ENCODE results near the gene DCHS1. TPM values are rescaled to one million over a fixed set of nuclear protein-coding genes. Genes with fewer than 3 reads are reported as not detected.

Gene DCHS1
- total and polyA plus RNA-seq, 2 of the 13 experiments (the other 11 are each of a cell fraction or from before 2014, with no cell fraction given), result under 0.01 to 0.03 TPM

GRCh38 chr11:6619004-6619745 is 36.4 kb downstream of the DCHS1 start, which contains the start of gene TPP1 (continued):
- TF ChIP-seq, protein P1, sequence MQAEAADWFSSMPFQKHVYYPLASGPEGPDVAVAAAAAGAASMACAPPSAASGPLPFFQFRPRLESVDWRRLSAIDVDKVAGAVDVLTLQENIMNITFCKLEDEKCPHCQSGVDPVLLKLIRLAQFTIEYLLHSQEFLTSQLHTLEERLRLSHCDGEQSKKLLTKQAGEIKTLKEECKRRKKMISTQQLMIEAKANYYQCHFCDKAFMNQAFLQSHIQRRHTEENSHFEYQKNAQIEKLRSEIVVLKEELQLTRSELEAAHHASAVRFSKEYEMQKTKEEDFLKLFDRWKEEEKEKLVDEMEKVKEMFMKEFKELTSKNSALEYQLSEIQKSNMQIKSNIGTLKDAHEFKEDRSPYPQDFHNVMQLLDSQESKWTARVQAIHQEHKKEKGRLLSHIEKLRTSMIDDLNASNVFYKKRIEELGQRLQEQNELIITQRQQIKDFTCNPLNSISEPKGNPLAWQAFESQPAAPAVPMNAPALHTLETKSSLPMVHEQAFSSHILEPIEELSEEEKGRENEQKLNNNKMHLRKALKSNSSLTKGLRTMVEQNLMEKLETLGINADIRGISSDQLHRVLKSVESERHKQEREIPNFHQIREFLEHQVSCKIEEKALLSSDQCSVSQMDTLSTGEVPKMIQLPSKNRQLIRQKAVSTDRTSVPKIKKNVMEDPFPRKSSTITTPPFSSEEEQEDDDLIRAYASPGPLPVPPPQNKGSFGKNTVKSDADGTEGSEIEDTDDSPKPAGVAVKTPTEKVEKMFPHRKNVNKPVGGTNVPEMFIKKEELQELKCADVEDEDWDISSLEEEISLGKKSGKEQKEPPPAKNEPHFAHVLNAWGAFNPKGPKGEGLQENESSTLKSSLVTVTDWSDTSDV (CRISPR knock-in tag; IDR thresholded peaks at IDR 0.05), result no peak
- TF ChIP-seq BCLAF1 (IDR thresholded peaks at IDR 0.05) (no peak), ZNF777 (CRISPR knock-in tag; IDR thresholded peaks at IDR 0.05) (peak; percentile 30; the same call in 1 of the 2 replicates), KLF9 (CRISPR knock-in tag; IDR thresholded peaks at IDR 0.05; ENCODE audit: low read depth) (no peak), ZNF18 (CRISPR knock-in tag; IDR thresholded peaks at IDR 0.05; ENCODE audit: insufficient replicate concordance) (no peak), MEIS1 (CRISPR knock-in tag; IDR thresholded peaks at IDR 0.05; ENCODE audit: borderline replicate concordance) (no peak), PHF8 (CRISPR knock-in tag; IDR thresholded peaks at IDR 0.05) (peak; percentile 60; the same call in 1 of the 2 replicates), ZNF800 (CRISPR knock-in tag; IDR thresholded peaks at IDR 0.05) (no peak), SKI (IDR thresholded peaks at IDR 0.05; ENCODE audit: partially characterized antibody) (no peak), NONO (IDR thresholded peaks at IDR 0.05) (no peak), NONO (CRISPR knock-in tag; conservative IDR thresholded peaks at IDR 0.05) (peak; percentile 30; the same call in 1 of the 2 replicates), HNF4G (IDR thresholded peaks at IDR 0.05; ENCODE audit: borderline replicate concordance, low read depth, low read length) (no peak), HNF4G (CRISPR knock-in tag; IDR thresholded peaks at IDR 0.05; ENCODE audit: borderline replicate concordance, low read depth) (no peak), PHF21A (CRISPR knock-in tag; IDR thresholded peaks at IDR 0.05) (no peak), MLX (CRISPR knock-in tag; IDR thresholded peaks at IDR 0.05) (0 out of 2 replicates have a peak, but pooled peaks have one; percentile 28), ZNF619 (CRISPR knock-in tag; IDR thresholded peaks at IDR 0.05) (no peak)
